ENCODE measurements around the gene AEBP2. TPM values are rescaled to one million over a fixed set of nuclear protein-coding genes. Genes with fewer than 3 reads are reported as not detected.
"Not testable (repeated sequence)": the region's sequence is repeated elsewhere in the genome, so short reads cannot be mapped to it uniquely, and the experiment has no call there.

Gene AEBP2
- 42.4 TPM for total RNA-seq

GRCh38 chr12:19439059-19440018 lies at the start of gene AEBP2:
Gene AEBP2, plus strand, starts transcription at chr12:19439492. Its CDS starts 208 bp downstream, at chr12:19439700.
- DNase-seq, result peak; percentile 89

- no peak for DNase-seq
Observed at GRCh38 chr12:19390051-19390598, 49.2 kb upstream of the AEBP2 start.

- DNase-seq, result not testable (repeated sequence)
Observed at GRCh38 chr12:19392644-19393043, 46.6 kb upstream of the AEBP2 start.

- DNase-seq, result no peak
Observed at GRCh38 chr12:19394385-19394784, 44.9 kb upstream of the AEBP2 start.

GRCh38 chr12:19397534-19397933 lies 41.8 kb upstream of the AEBP2 start:
- DNase-seq, result no peak

- no peak for DNase-seq
Observed at GRCh38 chr12:19398376-19399363, 40.6 kb upstream of the AEBP2 start.

GRCh38 chr12:19400649-19401285 lies 38.5 kb upstream of the AEBP2 start:
- DNase-seq, result not testable (repeated sequence)

GRCh38 chr12:19402211-19402610 lies 37.1 kb upstream of the AEBP2 start:
- DNase-seq, result no peak

- no peak for DNase-seq
Observed at GRCh38 chr12:19402743-19403431, 36.4 kb upstream of the AEBP2 start.

GRCh38 chr12:19404242-19404880 lies 34.9 kb upstream of the AEBP2 start:
- DNase-seq, result no peak

GRCh38 chr12:19409376-19409775 lies 29.9 kb upstream of the AEBP2 start:
- no peak for DNase-seq

GRCh38 chr12:19410211-19410610 lies 29.1 kb upstream of the AEBP2 start:
- no peak for DNase-seq

- no peak for DNase-seq
Observed at GRCh38 chr12:19410629-19411185, 28.6 kb upstream of the AEBP2 start.

GRCh38 chr12:19411234-19412204 lies 27.8 kb upstream of the AEBP2 start:
- no peak for DNase-seq

- DNase-seq, result no peak
Observed at GRCh38 chr12:19412844-19413243, 26.4 kb upstream of the AEBP2 start.

- DNase-seq, result not testable (repeated sequence)
Observed at GRCh38 chr12:19413582-19413981, 25.7 kb upstream of the AEBP2 start.

- DNase-seq, result no peak
Observed at GRCh38 chr12:19415563-19415962, 23.7 kb upstream of the AEBP2 start.

- DNase-seq, result no peak
Observed at GRCh38 chr12:19419086-19419485, 20.2 kb upstream of the AEBP2 start.
